Right lobe of liver (tissue), 6 donors: ENCODE data around the gene ZNF827. TPM values are rescaled to one million over a fixed set of nuclear protein-coding genes. Genes with fewer than 3 reads are reported as not detected.

Experiments used
- ATAC-seq, 4 donors: fragments of 200-7000 bp; cut with Tn5 transposase; one replicate each; pipeline ENCODE4 v1.9.1; 2020; ENCODE audit warnings: mild to moderate bottlenecking in 4 of 4, moderate library complexity in 4 of 4
- DNase-seq, 3 donors: peaks; one replicate each; pipeline ENCODE4 v3.0.0-alpha.2; 2020
- H3K27ac ChIP-seq, 3 donors: fragments of 200-600 bp; one replicate each; pipeline ENCODE4 v1.8.0; 2022
- H3K27me3 ChIP-seq, 2 donors: fragments of 200-600 bp; one replicate each; pipeline ENCODE4 v1.8.0; 2022
- H3K36me3 ChIP-seq, 4 donors: fragments of 200-600 bp; sonication (generic) in 1 of 4; one replicate each; pipeline versions ENCODE4 v1.5.1 to v1.8.0; 2017 to 2022; ENCODE audit warnings: control low read depth in 1 of 4
- H3K4me1 ChIP-seq, 4 donors: fragments of 200-600 bp; sonication (generic) in 1 of 4; one replicate each; pipeline versions ENCODE4 v1.5.1 to v1.8.0; 2017 to 2022; ENCODE audit warnings: control low read depth in 1 of 4
- H3K4me3 ChIP-seq, 3 donors: fragments of 200-600 bp; one replicate each; pipeline ENCODE4 v1.8.0; 2022
- H3K9me3 ChIP-seq, 4 donors: fragments of 200-600 bp; sonication (generic) in 1 of 4; one replicate each; pipeline versions ENCODE4 v1.5.1 to v1.8.0; 2017 to 2022; ENCODE audit warnings: control low read depth in 1 of 4
- CTCF ChIP-seq, 4 donors: fragments of 200-600 bp in 3 of 4; fragments of 450-650 bp in 1 of 4; IDR thresholded peaks; one replicate each; pipeline versions ENCODE4 v1.5.1 to v1.8.0; 2016 to 2022; ENCODE audit warnings: antibody characterized with exemption in 4 of 4, mild to moderate bottlenecking in 2 of 4
- POLR2A ChIP-seq: fragments of 450-650 bp; IDR thresholded peaks from one replicate; pipeline ENCODE4 v1.6.1; 2017; ENCODE audit warnings: antibody characterized with exemption, mild to moderate bottlenecking
- WGBS: methylation state at CpG from one replicate; pipeline ENCODE4 v1.1.6; 2018; ENCODE audit warnings: low coverage, low lambda C conversion rate; ENCODE audit not compliant: insufficient coverage; ENCODE audit errors: missing lambda C conversion rate; 5-methylcytosine and 5-hydroxymethylcytosine counted together
- intact Hi-C, 2 donors: fragments of 100-400 bp; cut with DNase I; formaldehyde crosslinking; loops; one replicate each; pipeline versions ENCODE4 v1.11.2 to v1.14.1; 2022
- total RNA-seq, 6 experiments: library from RNA; depleted of rRNA in 2 of 6; stranded (reverse); fragments of >200 nt in 2 of 6; fragmentation: NEBNext Ultra II Directional in 3 of 6; extraction: Animal tissue kit (Norgen Biotek cat#: 25700) in 3 of 6; gene quantifications; one replicate each; pipeline versions ENCODE4 v1.1.0 to v1.2.4, GENCODE V29; 2016 to 2023
- donor health status: DM: no; HTN: yes; CAD: no.
- donor health status: DM: no; HTN: no; CAD: no.
- donor health status: DM: no; HTN: no; CAD: no.
- donor health status: DM: no; HTN: yes; CAD: no.
- donor health status: DM: no; HTN: yes; CAD: no.

The ZNF827 gene
- total RNA-seq, 6 experiments from 2014 or later = 0.28 to 1.6 (median 0.68) TPM

GRCh38 chr4:145899886-145900460, 38.6 kb downstream of the ZNF827 start:
- WGBS = 43% methylated on average over 4 of the region's 4 CpGs
- H3K4me3 ChIP-seq = no peak overlapping the region
- H3K36me3 ChIP-seq = no peaks in the 10 kb centered on the region
- no peak for ATAC-seq
- no peaks in the 10 kb centered on the region for H3K4me1 ChIP-seq
- H3K9me3 ChIP-seq = no peaks in the 10 kb centered on the region
- no peak for TF ChIP-seq POLR2A
- no peak for TF ChIP-seq CTCF (IDR thresholded peaks at IDR 0.05)
- intact Hi-C loops = no loop called here
- DNase-seq = no peak
- no peak overlapping the region for H3K27ac ChIP-seq
- no peaks in the 10 kb centered on the region for H3K27me3 ChIP-seq

DNA sequence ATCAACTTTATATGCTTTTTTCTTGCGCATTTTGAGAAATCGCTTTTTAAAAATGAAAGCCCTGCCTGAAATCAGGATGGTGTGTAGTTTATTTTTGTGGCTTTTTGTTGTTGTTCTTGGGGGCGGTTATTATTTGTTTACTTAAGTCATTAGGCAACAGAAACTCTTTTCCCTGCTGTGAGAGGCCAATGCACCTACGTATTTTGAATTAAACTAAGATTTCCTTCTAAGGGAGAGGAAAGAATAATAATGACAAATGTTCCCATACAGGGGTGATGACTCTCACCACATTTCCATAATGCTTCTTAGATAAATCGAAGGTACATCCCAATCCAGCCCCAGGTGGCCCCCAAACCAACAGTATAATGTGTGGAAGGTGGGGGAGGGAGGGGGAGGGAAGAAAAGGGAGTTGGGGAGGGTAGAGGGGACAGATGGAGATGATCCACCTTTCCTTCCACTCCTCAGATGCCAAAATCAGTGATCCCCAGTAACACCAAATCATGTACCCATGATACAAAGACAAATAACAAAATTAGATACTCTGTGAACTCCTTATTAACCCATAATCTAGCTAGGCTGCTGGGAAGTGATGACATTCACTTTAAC, 39.6 kb downstream of the ZNF827 start:
- H3K27ac ChIP-seq = no peak overlapping the region
- no peaks in the 10 kb centered on the region for H3K4me1 ChIP-seq
- H3K4me3 ChIP-seq = no peak overlapping the region
- ATAC-seq (no peak), DNase-seq (no peak)
- no peaks in the 10 kb centered on the region for H3K9me3 ChIP-seq
- TF ChIP-seq POLR2A = no peak
- no peak for TF ChIP-seq CTCF (IDR thresholded peaks at IDR 0.05)
- no peaks in the 10 kb centered on the region for H3K36me3 ChIP-seq
- WGBS = 62% methylated on average over 5 of the region's 5 CpGs
- intact Hi-C loops = no loop called here
- H3K27me3 ChIP-seq = no peaks in the 10 kb centered on the region

DNA sequence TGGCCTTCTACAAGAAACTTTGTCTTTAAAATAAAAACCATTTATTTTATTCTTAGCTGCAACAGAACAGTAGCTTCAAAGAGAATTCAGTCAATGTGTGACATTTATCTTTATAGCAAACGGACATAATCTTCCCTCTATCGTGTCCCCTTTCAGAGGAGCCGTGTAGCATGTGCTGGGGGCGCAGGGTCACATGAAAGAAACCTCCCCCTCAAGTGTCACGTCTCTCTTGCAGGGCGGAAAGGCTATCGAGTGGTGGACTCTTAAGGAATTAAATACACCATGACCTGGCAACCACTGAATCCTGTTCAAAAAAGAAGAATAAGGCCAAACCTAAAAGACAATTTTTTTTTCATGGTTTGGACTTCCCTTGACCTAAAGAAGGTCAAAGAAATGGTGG, 40.2 kb downstream of the ZNF827 start:
- no peak for TF ChIP-seq POLR2A
- TF ChIP-seq CTCF (IDR thresholded peaks at IDR 0.05) = no peak
- no peaks in the 10 kb centered on the region for H3K36me3 ChIP-seq
- 70% methylated on average over 7 of the region's 7 CpGs for WGBS
- DNase-seq = no peak
- no peak overlapping the region for H3K4me3 ChIP-seq
- no peaks in the 10 kb centered on the region for H3K4me1 ChIP-seq
- intact Hi-C loops = no loop called here
- H3K27ac ChIP-seq = no peak overlapping the region
- no peaks in the 10 kb centered on the region for H3K9me3 ChIP-seq
- no peak for ATAC-seq
- H3K27me3 ChIP-seq = no peaks in the 10 kb centered on the region

GRCh38 chr4:145895056-145895455, 43.6 kb downstream of the ZNF827 start:
- no peak overlapping the region for H3K27ac ChIP-seq
- intact Hi-C loops = no loop called here
- TF ChIP-seq POLR2A (no peak), CTCF (IDR thresholded peaks at IDR 0.05) (no peak)
- no peaks in the 10 kb centered on the region for H3K36me3 ChIP-seq
- H3K4me1 ChIP-seq = no peaks in the 10 kb centered on the region
- 67% methylated on average over 3 of the region's 3 CpGs for WGBS
- no peaks in the 10 kb centered on the region for H3K9me3 ChIP-seq
- ATAC-seq (no peak), DNase-seq (no peak)
- H3K27me3 ChIP-seq = no peaks in the 10 kb centered on the region
- H3K4me3 ChIP-seq = no peak overlapping the region
